Bronchial epithelial cell (primary cell): ENCODE results near the gene RBM22. TPM values are rescaled to one million over a fixed set of nuclear protein-coding genes. Genes with fewer than 3 reads are reported as not detected.

Experiments
- DNase-seq: peaks from one replicate; pipeline ENCODE4 v3.0.0-alpha.2; 2010; ENCODE audit warnings: low read depth
- FAIRE-seq: peaks from 2 replicates; lab custom pipeline; 2011; peaks lifted over from hg19 to GRCh38; lab: Jason Lieb, UNC
- H3K27me3 ChIP-seq: 2 replicates; pipeline ENCODE4 v1.5.1; 2011; ENCODE audit warnings: low read length; ENCODE audit not compliant: control insufficient read depth, insufficient read depth
- H3K36me3 ChIP-seq: 2 replicates; pipeline ENCODE4 v1.5.1; 2011; ENCODE audit warnings: low read length; ENCODE audit not compliant: control insufficient read depth, insufficient read depth
- H3K4me3 ChIP-seq: 2 replicates; pipeline ENCODE4 v1.5.1; 2011; ENCODE audit warnings: mild to moderate bottlenecking, low read depth, low read length, control low read depth
- CTCF ChIP-seq: IDR thresholded peaks from 2 replicates; pipeline ENCODE4 v1.5.1; 2011; ENCODE audit warnings: mild to moderate bottlenecking, moderate library complexity, low read length, control low read depth, inconsistent platforms; ENCODE audit not compliant: insufficient read depth, severe bottlenecking
- total RNA-seq: library from RNA; depleted of rRNA; stranded (reverse); fragments of >200 nt; gene quantifications from 2 replicates; pipeline ENCODE4 v1.2.1, GENCODE V29; 2014

Gene RBM22
- total RNA-seq, 1 donor from 2014 or later = 13.7 TPM

GRCh38 chr5:150671509-150672236 lies 29.2 kb downstream of the RBM22 start:
- Histone ChIP-seq H3K27me3 (peaks cover 2% of the 10 kb centered on the region), H3K36me3 (no peaks in the 10 kb centered on the region), H3K4me3 (peak overlapping the region; percentile 26)
- TF ChIP-seq CTCF = no peak
- FAIRE-seq (no peak), DNase-seq (no peak)

DNA sequence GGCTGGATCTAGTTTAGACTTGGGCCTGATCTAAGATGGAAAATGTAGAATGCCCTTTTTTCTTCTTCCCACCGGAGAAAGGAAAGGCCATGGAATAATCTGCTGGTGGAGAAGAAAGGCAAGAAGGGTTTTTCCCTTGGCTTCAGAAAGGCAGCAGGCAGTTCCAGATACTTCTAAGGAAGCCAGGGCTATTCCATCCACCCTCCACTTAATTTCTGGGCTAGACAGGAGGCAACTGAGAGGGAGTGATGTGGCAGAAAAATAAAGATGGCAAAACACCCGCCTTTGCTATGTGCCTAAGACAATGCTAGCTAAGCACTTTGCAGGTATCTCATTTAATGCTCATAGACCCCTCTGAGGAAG lies 29.9 kb downstream of the RBM22 start:
- DNase-seq (no peak), FAIRE-seq (no peak)
- Histone ChIP-seq H3K4me3 (no peak overlapping the region), H3K36me3 (no peaks in the 10 kb centered on the region), H3K27me3 (peaks cover 2% of the 10 kb centered on the region)
- no peak for TF ChIP-seq CTCF

- TF ChIP-seq CTCF = no peak
- no peak for FAIRE-seq
These were observed 30.5 kb downstream of the RBM22 start for GRCh38 chr5:150670275-150670947.

DNA sequence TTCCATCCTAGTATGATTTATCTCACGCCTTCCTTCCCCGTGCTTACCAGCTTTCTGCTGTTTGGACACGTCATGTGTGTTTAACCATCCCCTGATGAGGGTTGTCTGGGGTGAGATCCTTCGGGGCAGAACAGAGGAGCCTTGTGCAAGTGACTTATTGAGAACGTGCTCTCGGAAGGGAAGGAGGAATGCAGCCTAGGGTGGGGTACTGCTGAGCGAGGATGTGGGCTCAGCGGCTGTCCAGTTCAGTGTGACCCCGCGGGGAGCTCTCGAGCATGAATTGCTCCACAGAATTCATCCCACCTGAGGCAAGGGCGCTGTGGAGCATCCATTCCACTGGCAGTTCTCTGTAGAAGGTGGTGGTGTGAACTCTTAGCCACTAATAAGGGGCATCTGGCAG lies 35.8 kb downstream of the RBM22 start:
- peak; percentile 86 for DNase-seq
- TF ChIP-seq CTCF = no peak
- no peaks in the 10 kb centered on the region for H3K27me3 ChIP-seq
- no peak for FAIRE-seq
- no peaks in the 10 kb centered on the region for H3K36me3 ChIP-seq
- no peak overlapping the region for H3K4me3 ChIP-seq

More at GRCh38 chr5:150670275-150670947, 30.5 kb downstream of the RBM22 start:
- no peak for DNase-seq
- Histone ChIP-seq H3K4me3 (no peak overlapping the region), H3K27me3 (peaks cover 2% of the 10 kb centered on the region), H3K36me3 (no peaks in the 10 kb centered on the region)

DNA sequence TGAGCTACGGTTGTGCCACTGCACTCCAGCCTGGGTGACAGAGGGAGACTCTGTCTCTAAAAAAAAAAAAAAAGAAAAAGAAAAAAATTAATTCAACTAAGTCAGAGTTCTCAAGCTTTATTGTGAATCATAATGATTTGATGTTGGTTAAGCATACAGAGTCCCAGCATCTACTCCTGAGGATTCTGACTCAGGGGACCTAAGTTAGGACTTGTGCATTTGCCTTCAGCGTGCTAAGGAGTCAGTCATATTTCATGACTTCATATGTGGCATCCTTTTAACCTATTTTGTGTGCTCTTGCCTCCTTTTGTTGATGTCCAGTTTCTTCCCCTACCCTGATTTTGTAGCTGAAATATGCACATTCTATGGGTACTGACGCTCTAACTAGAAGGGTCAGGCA lies 36.9 kb downstream of the RBM22 start:
- Histone ChIP-seq H3K36me3 (no peaks in the 10 kb centered on the region), H3K4me3 (no peak overlapping the region), H3K27me3 (no peaks in the 10 kb centered on the region)
- TF ChIP-seq CTCF = no peak
- DNase-seq (peak; percentile 95), FAIRE-seq (no peak)
